Muscle of leg (tissue), 11 donors: ENCODE measurements around the gene FCRL5. TPM values are rescaled to one million over a fixed set of nuclear protein-coding genes. Genes with fewer than 3 reads are reported as not detected.

Experiments
- DNase-seq: peaks from one replicate; pipeline ENCODE4 v3.0.0; 2013
- H3K27ac ChIP-seq: one replicate; pipeline ENCODE4 v1.5.1; 2013; ENCODE audit warnings: mild to moderate bottlenecking, low read length, control low read depth
- H3K27me3 ChIP-seq: one replicate; pipeline ENCODE4 v1.6.1; 2013; ENCODE audit warnings: low read length; ENCODE audit not compliant: control insufficient read depth, insufficient read depth
- H3K36me3 ChIP-seq: one replicate; pipeline ENCODE4 v1.6.1; 2013; ENCODE audit warnings: low read length; ENCODE audit not compliant: control insufficient read depth, insufficient read depth
- H3K4me1 ChIP-seq: one replicate; pipeline ENCODE4 v1.6.1; 2013; ENCODE audit warnings: low read length; ENCODE audit not compliant: control insufficient read depth, insufficient read depth
- H3K4me3 ChIP-seq: one replicate; pipeline ENCODE4 v1.5.1; 2013; ENCODE audit warnings: low read length, control low read depth
- H3K9me3 ChIP-seq: replicated peaks from 2 replicates; pipeline ENCODE4 v1.6.1; 2013; ENCODE audit warnings: low read depth, low read length; ENCODE audit not compliant: control insufficient read depth
- WGBS: methylation state at CpG from one replicate; pipeline ENCODE4 v1.1.5; 2013; ENCODE audit warnings: missing lambda C conversion rate; ENCODE audit not compliant: insufficient coverage; 5-methylcytosine and 5-hydroxymethylcytosine counted together
- polyA plus RNA-seq, 8 donors: library from polyadenylated mRNA; unstranded; fragments of 120-200 nt; gene quantifications; one replicate each; pipeline versions ENCODE4 v1.2.1 to v1.2.3, GENCODE V29; 2013; ENCODE audit warnings: inconsistent platforms in 1 of 8, low replicate concordance in 1 of 8; ENCODE audit not compliant: insufficient read length in 8 of 8, insufficient read depth in 1 of 8
- total RNA-seq: library from RNA; stranded (reverse); fragments of 120-200 nt; gene quantifications from one replicate; pipeline ENCODE4 v1.2.4, GENCODE V29; 2013

The FCRL5 gene
- total and polyA plus RNA-seq, 9 donors, result 0.03 to 0.28 (median 0.08) TPM; not detected in 5

GRCh38 chr1:157477419-157477818, 74.9 kb downstream of the FCRL5 start:
- no peak overlapping the region for H3K27ac ChIP-seq
- no peak overlapping the region for H3K4me3 ChIP-seq
- DNase-seq, result no peak
- 90% methylated on average over 1 of the region's 4 CpGs for whole genome bisulfite sequencing
- H3K27me3 ChIP-seq, result no peaks in the 10 kb centered on the region
- no peaks in the 10 kb centered on the region for H3K36me3 ChIP-seq
- no peaks in the 10 kb centered on the region for H3K4me1 ChIP-seq
- H3K9me3 ChIP-seq, result peaks cover 13% of the 10 kb centered on the region

GRCh38 chr1:157472959-157473358, 79.4 kb downstream of the FCRL5 start:
- H3K36me3 ChIP-seq, result no peaks in the 10 kb centered on the region

GRCh38 chr1:157472056-157472701, 80.1 kb downstream of the FCRL5 start:
- no peak overlapping the region for H3K4me3 ChIP-seq
- no peak for DNase-seq
- H3K27ac ChIP-seq, result no peak overlapping the region
- no peaks in the 10 kb centered on the region for H3K36me3 ChIP-seq
- H3K4me1 ChIP-seq, result no peaks in the 10 kb centered on the region
- no peaks in the 10 kb centered on the region for H3K27me3 ChIP-seq
- H3K9me3 ChIP-seq, result peaks cover 13% of the 10 kb centered on the region
- WGBS, result 32% methylated on average over 3 of the region's 5 CpGs

More at GRCh38 chr1:157472959-157473358, 79.4 kb downstream of the FCRL5 start:
- no CpG with 5 or more reads among the region's 3 CpGs for WGBS
- Histone ChIP-seq H3K27me3 (no peaks in the 10 kb centered on the region), H3K9me3 (peaks cover 13% of the 10 kb centered on the region), H3K27ac (no peak overlapping the region), H3K4me3 (no peak overlapping the region), H3K4me1 (no peaks in the 10 kb centered on the region)
- no peak for DNase-seq

GRCh38 chr1:157471531-157471930, 80.8 kb downstream of the FCRL5 start:
- H3K27me3 ChIP-seq, result no peaks in the 10 kb centered on the region
- WGBS, result no CpG with 5 or more reads among the region's 3 CpGs
- H3K4me3 ChIP-seq, result no peak overlapping the region
- H3K36me3 ChIP-seq, result no peaks in the 10 kb centered on the region
- DNase-seq, result no peak
- H3K9me3 ChIP-seq, result peaks cover 9% of the 10 kb centered on the region
- H3K4me1 ChIP-seq, result no peaks in the 10 kb centered on the region
- H3K27ac ChIP-seq, result no peak overlapping the region

GRCh38 chr1:157469752-157470675, 82.3 kb downstream of the FCRL5 start:
- DNase-seq, result no peak
- no peaks in the 10 kb centered on the region for H3K4me1 ChIP-seq
- no peak overlapping the region for H3K4me3 ChIP-seq
- WGBS, result no CpG with 5 or more reads among the region's 4 CpGs
- no peaks in the 10 kb centered on the region for H3K27me3 ChIP-seq
- H3K9me3 ChIP-seq, result peaks cover 2% of the 10 kb centered on the region
- H3K36me3 ChIP-seq, result no peaks in the 10 kb centered on the region
- H3K27ac ChIP-seq, result no peak overlapping the region

GRCh38 chr1:157469300-157469699, 83.0 kb downstream of the FCRL5 start:
- Histone ChIP-seq H3K4me1 (no peaks in the 10 kb centered on the region), H3K27me3 (no peaks in the 10 kb centered on the region), H3K27ac (no peak overlapping the region), H3K4me3 (no peak overlapping the region), H3K36me3 (no peaks in the 10 kb centered on the region), H3K9me3 (no peaks in the 10 kb centered on the region)
- no peak for DNase-seq
- WGBS, result no CpG with 5 or more reads among the region's 3 CpGs

- Histone ChIP-seq H3K36me3 (no peaks in the 10 kb centered on the region), H3K27ac (no peak overlapping the region), H3K4me1 (no peaks in the 10 kb centered on the region), H3K9me3 (no peaks in the 10 kb centered on the region), H3K27me3 (no peaks in the 10 kb centered on the region), H3K4me3 (no peak overlapping the region)
- DNase-seq, result no peak
- 20% methylated on average over 2 of the region's 5 CpGs for WGBS
These were observed 86.3 kb downstream of the FCRL5 start for GRCh38 chr1:157466011-157466410.

Other genes starting within 250 kb of the FCRL5 start
- gene FCRL4, start 45.6 kb upstream of the FCRL5 start, total RNA-seq, result not detected
- gene FCRL4, start 45.6 kb upstream of the FCRL5 start, polyA plus RNA-seq, result not detected
- 0.04 TPM for gene FCRL3, start 148.3 kb upstream of the FCRL5 start, total RNA-seq
- gene FCRL3, start 148.3 kb upstream of the FCRL5 start, polyA plus RNA-seq, result under 1 TPM in 3 of 8 donors, not detected in 5; 0.04 to 0.19 (median 0.12) TPM
- gene FCRL2, start 224.6 kb upstream of the FCRL5 start, total RNA-seq, result not detected
- under 1 TPM in 3 of 8 donors, not detected in 5; 0.08 to 0.34 (median 0.12) TPM for gene FCRL2, start 224.6 kb upstream of the FCRL5 start, polyA plus RNA-seq